DMS153 (cell line): ENCODE measurements around the gene HSPBAP1.

Experiments used
- DNase-seq: peaks from one replicate; lab custom pipeline; 2025; lab: John Stamatoyannopoulos, UW

HSPBAP1 gene, protein sequence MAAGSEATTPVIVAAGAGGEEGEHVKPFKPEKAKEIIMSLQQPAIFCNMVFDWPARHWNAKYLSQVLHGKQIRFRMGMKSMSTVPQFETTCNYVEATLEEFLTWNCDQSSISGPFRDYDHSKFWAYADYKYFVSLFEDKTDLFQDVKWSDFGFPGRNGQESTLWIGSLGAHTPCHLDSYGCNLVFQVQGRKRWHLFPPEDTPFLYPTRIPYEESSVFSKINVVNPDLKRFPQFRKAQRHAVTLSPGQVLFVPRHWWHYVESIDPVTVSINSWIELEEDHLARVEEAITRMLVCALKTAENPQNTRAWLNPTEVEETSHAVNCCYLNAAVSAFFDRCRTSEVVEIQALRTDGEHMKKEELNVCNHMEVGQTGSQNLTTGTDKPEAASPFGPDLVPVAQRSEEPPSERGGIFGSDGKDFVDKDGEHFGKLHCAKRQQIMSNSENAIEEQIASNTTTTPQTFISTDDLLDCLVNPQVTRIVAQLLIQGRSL

DNA sequence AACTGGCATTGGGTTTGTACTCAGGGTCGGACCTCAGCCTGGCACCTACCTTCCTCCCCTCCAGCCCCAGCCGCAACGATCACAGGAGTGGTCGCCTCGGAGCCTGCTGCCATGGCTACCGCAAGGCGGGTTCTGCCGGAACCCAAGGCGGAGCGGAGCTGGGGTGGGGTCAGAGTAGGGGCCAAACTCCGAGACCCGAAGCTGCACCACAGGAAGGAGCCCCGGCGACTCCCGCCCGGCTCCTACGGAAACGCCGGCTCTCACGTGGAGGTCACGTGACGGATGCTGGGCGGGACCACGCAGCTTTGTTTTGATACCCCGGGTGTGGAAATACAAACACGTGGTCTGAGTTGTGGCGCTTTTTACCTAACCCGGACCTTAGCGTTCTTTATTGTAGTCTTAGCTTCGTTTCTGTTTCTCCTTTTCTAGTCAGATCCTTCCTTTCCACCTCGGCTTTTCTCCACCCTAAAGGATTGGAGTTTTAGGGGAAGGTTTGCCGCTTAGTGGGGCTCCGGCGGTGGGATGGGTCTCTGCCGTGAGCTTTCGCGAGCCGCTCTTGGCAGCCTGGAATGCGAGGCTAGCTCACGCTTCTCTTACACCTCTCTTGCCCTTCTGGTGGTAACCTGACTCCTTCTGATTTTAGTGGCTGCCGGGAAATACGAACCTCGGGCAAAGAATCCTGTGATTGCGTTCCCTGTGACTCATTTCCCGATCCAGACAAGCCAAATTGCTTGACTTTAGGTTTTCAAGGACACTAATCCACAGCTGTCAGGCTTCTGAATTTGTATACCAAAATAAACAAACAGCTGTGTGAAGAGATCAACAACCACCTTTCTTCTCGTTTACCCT, at the start of gene HSPBAP1:
Gene HSPBAP1, minus strand, starts transcription at position 264 of the 849 bp plus-strand sequence. Its CDS starts 151 bp downstream, at position 113.
- no peak for DNase-seq

DNA sequence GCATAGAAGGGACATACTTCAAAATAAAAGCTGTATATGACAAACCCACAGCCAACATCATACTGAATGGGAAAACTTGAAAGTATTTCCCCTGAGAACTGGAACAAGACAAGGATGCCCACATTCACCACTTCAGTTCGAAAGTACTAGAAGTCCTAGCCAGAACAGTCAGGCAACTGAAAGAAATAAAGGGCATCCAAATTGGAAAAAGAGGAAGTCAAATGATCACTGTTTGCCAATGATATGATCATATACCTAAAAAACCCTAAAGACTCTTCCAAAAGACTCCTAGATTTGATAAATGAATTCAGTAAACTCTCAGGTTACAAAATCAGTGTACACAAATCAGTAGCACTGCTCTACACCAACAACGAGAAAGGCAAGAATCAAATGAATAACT, 42.0 kb upstream of the HSPBAP1 start:
- DNase-seq = no peak

DNA sequence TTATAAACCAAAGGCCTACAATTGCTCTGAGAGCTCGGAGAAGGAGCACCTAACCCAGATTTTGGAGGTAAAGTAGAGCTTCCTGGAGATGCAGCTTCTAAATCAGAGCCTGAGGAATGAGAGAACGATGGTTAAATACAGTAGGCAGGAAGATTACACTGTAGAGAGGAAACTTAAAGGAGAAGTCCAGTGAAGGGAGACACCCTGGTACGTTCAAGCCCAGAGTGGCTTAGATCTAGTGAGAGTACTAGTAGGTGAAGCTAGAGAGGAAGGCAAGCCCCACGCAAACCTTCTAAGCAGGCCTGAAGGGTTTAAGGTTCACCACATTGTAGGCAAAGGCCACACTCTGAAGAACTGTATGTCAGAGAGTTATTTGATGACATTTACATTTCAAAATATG, 34.6 kb upstream of the HSPBAP1 start:
- DNase-seq = no peak

DNA sequence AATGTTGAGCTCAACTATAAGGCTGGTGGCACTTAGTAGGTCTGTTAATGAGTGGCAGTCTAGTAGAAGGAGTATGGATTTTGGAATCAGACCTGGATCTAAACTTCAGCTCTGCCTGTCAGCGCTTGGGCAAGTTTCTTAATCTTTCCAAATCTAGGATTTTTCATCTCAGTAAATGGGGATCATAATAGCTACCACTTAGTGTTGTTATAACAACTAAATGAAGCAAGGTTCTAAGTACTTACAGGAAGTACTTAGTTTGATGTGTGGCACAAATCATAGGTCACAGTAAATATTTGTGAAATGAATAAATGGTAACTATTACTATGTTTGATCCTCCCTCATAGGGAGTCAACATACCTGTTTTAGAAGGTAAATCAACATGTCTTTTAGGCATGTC, 32.6 kb upstream of the HSPBAP1 start:
- no peak for DNase-seq

DNA sequence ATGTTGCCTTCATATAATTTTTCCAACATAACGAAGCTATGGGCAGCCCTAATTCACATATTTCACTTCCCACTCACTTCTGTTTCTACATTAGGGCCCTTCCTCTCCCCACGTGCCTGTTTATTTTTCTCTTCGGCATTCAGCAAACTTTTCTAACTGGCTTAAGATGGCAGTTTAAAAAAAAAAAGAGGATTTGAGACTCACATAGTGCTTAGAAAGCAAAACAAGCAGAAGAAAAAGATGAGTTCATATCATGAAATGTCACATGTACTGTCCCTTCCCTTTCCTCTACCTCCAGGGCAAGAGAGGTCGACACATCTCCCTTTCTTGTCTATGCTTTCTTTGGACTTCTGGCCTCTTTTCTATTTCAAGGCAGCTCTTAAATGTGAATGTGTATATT, 31.8 kb upstream of the HSPBAP1 start:
- DNase-seq = no peak

DNA sequence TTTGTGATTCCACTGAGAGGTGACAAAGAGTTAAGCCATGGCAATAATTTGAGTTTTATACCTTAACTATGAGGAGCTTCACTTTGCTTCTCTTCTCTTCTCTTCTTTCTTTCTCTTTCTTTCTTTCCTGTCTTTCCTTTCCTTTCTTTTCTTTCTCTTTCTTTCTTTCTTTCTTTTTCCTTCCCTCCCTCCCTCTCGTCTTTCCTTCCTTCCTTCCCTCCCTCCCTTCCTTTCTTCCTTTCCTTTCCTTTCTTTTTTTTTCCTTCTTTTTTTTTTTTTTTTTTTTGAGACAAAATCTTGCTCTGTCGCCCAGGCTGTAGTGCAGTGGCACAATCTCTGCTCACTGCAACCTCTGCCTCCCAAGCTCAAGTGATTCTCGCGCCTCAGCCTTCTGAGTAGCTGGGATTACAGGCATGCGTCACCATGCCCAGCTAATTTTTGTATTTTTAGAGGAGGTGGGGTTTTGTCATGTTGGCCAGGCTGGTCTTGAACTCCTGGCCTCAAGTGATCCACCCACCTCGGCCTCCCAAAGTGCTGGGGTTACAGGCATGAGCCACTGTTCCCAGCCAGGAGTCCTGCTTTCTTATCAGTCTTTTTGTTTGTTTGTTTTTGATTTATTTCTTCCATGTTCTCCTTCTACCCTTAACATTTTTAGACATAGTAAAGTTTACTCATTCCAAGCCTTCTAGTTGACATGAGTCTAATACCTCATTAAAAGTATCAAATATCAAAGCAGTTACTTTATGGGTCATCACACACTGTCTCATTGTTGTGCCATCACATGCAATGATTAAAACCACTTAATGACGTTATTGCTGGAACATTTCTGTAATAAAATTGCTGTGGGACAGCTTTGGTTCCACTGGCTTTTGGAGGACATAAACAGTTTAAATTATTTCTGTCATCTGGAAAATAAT, 31.1 kb upstream of the HSPBAP1 start:
- DNase-seq = no peak

DNA sequence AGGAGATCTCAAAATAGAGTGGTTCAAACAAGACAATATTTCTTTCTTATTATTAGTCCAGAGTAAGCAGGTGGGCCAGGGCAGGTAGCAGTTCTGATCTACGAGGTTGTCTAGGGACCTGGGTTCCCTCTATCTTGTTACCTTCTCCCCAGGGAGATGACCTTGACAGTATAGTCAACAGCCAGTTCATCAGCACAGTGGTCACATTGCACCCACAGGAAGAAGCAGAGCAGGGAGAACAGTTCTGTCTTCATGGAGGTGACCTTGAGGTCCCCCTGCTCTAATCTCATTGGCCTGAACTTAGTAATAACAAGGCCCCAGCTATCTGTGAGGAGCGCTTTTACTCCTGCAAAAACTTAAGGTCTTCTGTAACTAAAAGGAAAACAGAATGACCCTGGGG, 23.0 kb upstream of the HSPBAP1 start:
- DNase-seq = no peak

DNA sequence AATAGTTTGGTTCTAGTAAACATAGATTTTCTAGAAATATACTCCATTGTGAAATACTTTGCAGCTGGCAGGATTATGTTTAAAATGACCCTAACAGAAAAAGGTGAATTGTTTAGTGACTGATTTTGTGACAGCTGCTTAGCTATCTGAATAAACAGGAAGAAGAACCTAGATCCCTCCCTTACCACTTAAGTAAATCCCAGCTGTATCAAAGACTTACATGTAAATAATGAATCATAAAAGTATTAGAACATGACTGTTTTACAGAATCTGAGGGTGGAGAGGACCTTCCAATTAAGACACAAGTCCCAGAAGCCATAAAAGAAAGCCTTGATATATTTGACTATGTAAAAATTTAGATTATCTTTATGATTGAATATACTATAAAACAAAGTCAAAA, 17.1 kb upstream of the HSPBAP1 start:
- no peak for DNase-seq

DNA sequence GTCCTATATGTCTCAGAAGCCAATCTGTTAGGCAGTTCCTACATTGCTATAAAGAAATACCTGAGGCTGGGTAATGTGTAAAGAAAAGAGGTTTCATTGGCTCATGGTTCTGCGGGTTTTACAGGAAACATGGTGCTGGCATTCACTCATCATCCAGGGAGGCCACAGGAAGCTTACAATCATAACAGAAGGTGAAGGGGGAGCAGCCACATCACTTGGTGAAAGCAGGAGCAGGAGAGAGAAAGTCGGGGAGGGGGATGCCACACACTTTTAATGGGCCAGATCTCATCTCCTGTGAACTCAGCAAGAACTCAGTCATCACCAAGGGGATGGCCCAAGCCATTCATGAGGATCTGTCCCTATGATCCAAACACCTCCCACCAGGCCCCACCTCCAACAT, 10.3 kb upstream of the HSPBAP1 start:
- DNase-seq = no peak

DNA sequence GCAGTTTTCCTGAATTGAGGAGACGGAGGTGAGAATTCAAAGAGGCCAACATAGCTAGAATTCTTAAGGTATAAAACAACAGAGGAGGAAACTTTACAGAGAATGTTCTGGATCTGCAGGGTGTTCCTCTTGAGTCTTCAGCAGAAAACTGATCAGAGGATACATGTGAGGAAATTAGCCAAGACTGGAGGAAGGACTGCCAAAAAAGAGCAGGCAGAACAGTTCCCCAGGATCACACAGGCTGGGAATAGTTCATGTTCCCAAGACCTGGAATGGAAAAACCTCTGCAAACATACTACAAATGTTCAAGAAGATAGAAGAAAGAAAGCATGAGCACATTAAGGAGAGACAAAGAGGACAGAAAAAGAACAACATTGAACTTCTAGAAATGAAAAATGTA, 8.7 kb upstream of the HSPBAP1 start:
- no peak for DNase-seq

DNA sequence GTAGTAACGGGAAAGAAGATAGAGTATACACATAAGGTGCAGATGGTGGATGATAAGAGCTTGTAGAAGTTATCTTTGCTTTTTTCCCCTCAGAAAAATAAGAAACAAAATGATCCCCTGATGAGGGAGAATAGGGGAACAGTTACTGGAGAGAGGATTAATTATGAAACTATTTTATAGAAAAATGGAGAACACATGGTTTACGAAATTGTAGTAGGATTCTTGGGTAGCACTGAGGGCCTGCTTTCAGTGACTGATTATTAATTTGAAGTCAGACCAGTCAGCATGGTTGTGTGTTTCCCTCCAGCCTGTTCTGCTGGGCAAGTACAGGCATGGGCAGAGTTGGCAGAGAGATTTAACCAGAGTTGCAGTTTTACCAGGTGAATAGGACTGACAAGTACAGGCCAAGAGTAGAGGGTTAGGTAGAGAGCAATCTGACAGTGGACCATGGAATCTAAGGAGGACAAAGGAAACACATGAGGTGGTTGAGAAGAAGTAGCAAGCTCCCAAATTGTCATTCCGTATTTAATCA, 7.1 kb upstream of the HSPBAP1 start:
- DNase-seq = no peak

DNA sequence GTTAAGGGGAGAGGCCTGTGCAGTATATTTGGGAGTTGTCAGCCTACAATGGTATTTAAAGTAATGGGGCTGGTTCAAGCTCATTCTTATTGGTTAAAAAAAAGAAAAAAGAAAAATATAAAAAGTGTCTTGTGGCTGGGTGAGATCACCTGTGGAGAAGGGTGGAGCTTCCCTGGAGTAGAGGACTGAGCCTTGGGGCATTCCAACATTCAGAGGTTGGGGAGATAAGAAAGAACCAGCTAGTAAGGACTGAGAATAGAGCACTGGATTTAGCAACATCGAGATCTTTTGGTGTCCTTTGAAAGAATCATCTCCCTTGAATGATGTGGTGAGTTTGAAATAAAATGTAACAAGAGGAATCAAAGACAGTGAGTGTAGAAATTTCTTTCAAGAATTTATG, 6.4 kb upstream of the HSPBAP1 start:
- DNase-seq = no peak

DNA sequence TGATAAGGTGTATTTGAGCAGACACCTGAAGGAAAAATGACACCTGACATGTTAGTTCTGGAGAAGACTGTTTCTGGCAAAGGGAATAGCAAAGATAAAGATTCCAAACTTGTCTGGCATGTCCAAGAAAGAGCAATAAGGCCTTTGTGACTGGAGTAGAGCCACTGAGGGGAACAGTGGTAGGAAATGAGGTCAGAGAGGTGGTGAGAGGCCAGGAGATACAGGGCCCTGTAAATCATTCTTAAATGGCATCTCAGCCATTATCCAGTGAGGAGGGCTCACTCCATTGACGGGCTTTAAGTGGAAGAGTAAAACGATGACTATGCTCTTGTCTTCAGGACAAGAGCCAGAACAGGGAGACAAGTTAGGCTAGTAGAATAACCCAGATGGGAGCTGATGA, 5.7 kb upstream of the HSPBAP1 start:
- no peak for DNase-seq

DNA sequence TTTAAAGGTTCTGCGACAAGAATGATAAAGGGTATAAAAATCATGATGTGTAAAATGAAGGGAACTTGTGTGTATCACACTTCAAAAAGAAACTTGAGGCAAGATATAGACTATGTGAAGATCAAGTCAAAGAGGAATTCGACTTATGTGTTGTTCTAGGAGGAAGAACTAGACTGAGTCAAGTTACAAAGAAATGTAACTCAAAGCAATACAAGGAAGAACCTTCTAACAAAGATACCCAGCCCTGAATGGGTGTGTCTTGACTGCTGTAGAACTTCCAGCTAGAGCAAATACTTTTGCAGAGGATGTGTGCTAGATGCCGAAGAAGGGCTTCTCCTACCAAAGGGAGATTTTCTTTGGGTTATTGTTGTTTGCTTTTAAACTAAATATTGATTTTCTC, 3.7 kb upstream of the HSPBAP1 start:
- DNase-seq = no peak

DNA sequence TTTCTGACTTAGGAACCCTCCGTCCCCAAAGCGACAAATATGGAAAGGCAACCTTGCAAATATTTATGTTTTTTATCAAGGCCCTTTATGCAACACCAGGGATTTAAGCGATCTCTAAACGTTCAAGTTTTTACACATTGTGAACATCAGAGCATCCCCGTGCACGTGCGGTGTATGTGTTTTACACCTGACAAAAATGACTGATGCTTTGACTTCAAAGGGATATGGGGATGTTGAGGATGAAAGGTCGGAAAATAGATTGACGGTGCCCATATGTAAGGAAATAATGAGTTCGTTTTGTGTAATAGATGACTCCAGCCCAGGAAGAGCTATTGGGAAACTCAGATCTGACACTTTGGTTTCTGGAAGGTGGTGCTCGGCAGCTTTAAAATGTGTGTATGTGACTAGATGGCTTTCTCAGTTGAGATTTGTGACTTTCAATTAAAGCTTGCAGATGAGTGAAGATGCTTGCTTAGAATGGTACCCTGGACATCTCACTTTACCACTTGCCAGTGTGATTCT, 2.1 kb upstream of the HSPBAP1 start:
- DNase-seq = no peak

DNA sequence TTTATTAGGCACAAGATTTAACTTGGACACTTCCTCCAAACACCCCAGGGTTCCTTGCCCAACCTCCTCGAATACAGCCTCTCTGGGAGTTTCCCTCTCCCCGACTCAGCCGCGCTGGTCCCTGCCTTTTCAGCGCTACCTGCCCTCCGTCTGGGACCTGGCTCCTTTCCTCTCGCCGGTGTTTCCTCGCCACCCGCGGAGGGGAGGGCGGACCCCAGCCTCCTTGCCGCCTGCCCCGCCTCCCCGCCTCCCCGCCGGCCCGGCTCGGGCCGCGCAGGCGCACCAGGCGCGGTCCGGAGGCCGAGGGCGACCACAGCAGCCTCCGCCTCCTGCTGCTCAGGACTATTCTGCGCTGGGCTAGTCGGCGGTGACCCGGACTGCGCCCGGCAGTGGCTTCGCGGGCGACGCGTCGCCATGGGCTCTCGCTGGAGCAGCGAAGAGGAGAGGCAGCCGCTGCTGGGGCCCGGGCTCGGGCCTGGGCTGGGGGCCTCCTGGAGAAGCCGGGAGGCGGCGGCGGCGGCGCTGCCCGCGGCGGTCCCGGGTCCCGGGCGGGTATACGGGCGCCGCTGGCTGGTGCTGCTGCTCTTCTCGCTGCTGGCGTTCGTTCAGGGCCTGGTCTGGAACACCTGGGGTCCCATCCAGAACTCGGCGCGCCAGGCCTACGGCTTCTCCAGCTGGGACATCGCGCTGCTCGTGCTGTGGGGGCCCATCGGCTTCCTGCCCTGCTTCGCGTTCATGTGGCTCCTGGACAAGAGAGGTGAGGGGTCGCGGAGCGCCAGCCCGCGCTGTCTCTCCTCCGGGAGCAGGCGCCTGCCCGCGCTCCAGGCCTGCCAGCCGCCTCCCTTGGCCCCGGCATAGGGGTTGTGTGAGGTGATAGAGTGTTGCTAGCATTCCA, 1.4 kb upstream of the HSPBAP1 start, which contains the start of gene SLC49A4:
Gene SLC49A4, plus strand, starts transcription at position 291 of the 895 bp plus-strand sequence. Its CDS starts 124 bp downstream, at position 415.
- no peak for DNase-seq

DNA sequence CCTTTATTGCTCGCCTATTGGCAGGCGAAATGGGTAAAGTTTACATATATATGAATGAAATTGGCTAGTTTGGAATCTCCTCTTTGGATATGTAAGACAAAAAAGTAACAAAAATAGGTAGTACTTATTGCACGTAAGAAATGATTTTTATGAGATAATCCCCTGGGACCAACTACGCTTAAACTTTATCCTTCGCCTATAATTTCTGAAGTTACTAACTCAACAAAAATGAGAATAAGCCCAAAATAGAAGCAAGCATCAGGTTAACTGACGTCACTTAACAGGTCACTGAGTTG, 800 bp upstream of the HSPBAP1 start:
- no peak for DNase-seq

DNA sequence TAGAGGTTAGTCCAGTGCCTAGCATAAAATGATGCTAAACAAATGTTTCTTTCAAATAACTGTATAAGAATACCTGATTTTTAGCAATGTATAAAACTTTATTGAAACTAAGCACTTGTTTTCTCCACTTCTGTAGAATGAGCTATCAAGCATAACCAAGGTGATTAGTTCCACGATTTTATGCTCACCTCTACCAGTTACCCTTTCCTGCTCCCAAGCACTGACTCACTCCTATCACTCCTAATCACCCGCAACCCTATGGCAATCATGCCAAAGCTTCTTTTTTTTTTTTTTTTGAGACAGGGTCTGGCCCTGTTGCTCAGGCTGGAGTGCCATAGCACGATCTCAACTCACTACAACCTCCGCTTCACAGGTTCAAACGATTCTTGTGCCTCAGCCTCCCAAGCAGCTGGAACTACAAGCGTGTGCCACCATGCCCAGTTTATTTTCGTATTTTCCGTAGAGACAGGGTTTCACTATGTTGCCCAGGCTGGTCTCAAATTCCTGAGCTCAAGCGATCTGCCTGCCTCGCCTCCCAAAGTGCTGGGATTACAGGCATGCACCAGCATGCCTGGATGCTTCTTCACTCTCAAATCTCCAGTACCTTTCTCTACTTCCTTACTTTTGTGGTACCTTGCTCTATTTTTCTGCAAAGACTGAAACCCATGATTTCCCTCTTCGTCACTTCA, 3.9 kb downstream of the HSPBAP1 start:
- no peak for DNase-seq

DNA sequence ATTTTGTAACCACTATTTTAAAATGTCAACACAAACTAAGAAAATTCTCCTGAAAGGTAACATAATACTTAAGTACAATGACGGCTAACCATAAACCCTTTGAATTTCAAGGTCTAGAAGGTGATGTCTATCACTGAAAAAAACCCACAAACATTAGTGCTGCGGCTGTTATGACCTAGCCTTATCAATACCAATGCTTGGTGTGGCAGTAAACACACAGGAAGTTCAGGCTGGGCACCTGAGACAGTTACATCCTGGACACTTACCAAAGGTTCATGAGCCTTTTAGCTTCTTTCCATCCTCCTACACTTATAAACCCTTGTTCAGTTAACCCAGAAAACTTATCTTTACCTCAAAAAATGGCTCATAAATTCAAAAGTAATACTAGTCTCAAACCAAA, 5.8 kb downstream of the HSPBAP1 start:
- no peak for DNase-seq

DNA sequence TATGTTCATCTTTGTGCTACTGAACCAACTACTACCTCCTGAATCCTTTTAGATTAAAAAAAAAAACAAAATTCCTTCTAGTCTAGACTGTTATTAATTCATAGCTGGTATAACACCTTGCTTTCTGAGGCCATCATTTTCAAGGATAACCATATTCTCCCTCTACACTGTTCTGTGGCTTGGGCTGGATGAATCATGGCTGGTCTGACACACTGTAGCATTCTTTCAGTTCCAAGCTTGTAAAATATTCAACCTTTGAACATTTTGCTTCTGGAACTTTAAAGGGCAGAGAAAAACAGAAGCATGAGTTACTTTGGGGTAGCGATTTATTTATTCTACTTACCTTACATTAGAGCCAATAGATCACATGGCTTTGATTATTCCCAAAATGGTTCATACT, 7.6 kb downstream of the HSPBAP1 start:
- no peak for DNase-seq
